M059J (cell line): ENCODE measurements around the gene WWOX. TPM values are rescaled to one million over a fixed set of nuclear protein-coding genes. Genes with fewer than 3 reads are reported as not detected.
A peak's percentile ranks its signal among the peaks of the same experiment; 100 is the strongest.

Experiments
- DNase-seq: peaks from one replicate; pipeline ENCODE4 v3.0.0-alpha.2; 2012; ENCODE audit warnings: low read depth
- total RNA-seq: library from RNA; depleted of rRNA; stranded (reverse); fragments of >200 nt; shearing (Covaris generic); gene quantifications from 2 replicates; pipeline ENCODE4 v1.2.3, GENCODE V29; 2014

The WWOX gene
- total RNA-seq, 1 experiment from 2014 or later, result 13.7 TPM

DNA sequence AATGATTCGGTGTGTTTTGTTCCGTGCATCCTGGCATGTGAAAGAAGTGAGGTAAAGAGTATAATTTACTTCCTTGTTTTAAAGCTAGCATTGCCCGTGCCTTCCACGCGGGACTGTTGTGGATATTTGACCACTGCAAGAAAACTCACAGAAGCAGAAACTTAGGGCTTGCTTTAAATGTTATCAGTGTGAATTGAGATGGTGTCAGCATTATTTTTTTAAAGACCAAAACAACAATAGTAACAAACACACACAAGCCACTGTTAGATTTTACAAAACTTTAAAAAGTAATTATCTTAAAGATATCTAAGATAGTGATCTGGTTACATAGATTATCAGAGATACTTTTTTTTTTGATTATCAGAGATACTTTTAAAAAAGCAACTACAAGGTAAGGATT is 47.4 kb downstream of the WWOX start:
- DNase-seq, result no peak

DNA sequence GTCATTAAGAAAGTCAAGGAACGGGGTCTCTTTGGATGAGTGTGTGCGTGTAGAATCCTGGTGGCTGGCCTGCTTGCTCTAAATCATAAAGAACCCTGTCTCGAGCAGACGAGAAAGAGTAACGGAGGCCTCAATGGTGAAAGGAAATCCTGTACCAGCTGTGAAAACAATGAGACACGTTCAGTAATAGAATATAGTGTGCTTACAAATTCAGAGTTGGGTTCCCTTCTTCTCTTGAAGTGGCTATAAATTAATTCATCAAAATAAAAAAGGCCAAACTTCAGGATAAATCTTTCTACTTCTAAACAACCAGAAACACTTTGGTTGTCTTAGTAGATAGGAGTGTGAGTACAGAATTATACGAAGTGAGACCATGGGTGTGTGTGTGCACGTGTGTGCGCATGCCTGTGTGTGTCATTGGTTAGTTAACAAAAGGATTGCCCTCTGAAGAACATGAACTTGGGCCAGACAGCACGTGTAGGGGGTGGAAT is 48.5 kb downstream of the WWOX start:
- DNase-seq, result no peak

DNA sequence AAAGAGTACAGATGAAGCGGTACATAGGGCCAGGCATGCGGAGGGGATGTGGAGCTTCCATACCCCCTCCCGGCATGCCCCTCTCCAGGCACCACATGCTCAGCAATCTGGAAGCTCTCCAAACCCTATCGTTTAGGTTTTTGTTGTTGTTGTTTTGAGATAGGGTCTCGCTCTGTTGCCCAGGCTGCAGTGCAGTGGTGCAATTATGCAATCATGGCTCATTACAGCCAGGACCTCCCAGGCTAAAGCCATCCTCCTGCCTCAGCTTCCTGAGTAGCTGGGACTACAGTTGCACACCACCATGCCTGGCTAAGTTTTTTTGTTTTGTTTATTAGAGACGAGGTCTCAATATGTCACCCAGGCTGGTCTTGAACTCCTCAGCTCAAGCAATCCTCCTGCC is 50.8 kb downstream of the WWOX start:
- DNase-seq, result no peak

DNA sequence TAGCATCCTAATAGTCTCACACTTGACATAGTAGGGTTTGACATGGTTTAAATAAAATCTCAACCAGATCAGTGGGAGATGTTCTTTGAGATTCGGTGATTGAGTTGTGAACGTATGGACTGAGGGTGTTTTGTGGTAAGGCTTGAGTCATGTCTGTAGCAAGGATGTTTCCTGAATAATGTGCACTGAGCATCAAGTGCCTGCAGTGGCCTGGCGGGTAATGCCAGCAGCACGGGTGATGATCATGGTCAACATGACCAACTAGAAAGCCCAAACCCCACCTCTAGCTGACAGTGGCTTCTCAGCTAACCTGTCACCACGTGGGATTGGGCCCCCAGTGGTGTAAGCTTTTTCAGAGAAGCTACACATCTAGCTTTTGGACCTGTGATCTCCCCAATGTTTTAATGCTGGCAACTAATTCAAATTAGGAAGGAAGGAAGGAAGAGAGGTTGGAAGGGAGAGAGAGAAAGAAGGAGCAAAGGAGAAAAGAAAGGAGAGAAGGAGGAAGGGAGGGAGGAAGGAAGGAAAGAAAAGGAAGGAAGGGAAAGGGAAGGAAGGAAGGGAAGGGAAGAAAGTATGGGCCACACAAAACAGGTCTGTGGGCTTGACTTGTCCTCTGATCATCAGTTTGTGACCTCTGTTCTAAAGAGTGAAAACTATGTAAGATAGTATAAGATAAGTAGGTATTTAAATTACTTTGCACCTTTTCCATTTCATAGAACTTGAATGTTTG is 55.4 kb downstream of the WWOX start:
- no peak for DNase-seq

DNA sequence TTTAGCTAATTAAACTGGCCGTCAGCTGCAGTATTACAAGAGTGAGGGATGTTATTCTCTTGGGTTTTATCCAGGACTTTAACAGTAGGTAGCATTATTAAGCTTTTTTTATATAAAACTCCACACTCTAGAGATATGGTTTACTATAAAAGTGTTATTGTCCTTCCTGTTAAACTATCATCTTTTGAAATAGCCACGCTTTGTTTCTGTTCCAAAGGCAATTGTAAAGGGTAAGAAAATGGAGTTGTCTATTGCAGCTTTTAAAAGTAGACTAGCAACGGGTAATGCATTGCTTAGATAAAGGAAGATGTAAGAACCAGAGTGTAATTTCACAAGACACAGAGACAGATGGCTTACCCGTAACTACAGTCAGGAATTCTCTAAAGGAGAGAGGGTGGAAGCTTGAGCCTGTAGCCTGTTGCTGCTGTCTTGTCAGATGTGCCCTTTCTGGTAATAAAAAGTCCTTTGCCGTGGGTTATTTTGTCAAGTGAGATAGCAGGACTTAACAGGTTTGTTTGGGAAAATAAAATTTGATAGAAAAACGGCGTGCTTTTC is 56.4 kb downstream of the WWOX start:
- DNase-seq, result no peak

DNA sequence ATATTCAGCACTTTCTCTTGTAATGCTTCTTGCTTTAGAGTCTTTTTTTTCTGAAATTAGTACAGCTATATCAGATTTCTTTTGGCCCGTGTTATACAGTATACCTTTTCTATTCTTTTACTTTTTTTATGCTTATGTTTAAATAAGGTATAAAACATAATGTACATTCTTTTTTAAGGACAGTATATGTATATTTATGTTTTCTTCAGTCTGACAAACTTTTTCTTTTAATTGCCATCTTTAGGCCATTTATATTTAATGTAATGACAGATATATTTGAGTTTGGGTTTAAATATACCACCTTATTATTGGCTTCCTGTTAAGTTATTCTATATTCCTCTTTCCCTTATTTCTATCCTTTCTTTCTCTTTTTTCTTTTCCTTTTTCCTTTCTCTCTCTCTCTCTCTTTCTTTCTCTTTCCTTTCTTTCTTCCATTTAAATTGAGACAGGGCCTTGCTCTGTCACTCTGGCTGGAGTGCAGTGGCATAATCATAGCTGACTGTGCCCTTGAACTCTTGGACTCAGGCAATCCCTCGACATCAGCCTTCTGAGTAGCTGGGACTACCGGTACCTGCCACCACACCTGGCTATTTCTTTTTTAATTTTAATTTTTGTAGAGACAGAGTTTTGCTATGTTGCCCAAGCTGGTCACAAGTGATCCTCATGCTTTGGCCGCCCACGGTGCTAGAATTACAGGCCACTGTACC is 61.7 kb downstream of the WWOX start:
- DNase-seq, result no peak

DNA sequence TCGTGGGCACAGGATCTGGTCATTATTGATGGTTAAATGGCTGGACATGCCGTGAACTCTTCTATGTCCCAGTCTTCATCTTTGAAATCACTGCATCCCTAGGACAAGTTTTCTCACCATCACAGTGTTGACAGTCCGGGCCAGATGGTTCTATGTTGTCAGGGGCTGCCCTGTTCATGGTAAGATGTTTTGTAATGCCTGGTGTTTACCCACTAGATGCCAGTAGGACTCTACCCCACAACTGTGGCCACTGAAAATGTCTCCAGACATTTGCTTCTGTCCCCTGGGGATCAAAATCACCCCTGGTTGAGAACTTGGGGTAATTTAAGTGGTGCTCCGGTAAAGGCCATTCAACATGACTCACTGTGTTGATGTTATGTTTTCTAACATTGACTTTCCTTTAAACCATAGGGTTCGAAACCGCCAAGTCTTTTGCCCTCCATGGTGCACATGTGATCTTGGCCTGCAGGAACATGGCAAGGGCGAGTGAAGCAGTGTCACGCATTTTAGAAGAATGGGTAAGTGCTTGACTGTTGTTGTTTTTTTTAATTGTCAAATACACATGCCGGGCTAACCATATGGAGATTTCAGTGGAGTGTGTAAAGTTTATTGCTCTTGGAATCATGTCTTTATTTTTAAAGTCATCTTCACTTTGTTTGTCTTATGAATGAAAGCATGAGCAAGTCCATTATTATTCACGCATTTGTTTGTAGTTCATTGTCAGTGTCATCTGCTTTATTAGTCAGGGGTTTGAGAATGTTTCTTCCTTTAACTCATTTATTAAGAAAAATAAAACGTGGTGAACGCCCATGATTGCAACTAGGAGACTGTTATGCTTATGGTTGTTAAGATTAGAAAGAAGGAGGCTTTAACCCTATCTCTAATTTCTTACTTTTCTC is 64.6 kb downstream of the WWOX start:
- no peak for DNase-seq

DNA sequence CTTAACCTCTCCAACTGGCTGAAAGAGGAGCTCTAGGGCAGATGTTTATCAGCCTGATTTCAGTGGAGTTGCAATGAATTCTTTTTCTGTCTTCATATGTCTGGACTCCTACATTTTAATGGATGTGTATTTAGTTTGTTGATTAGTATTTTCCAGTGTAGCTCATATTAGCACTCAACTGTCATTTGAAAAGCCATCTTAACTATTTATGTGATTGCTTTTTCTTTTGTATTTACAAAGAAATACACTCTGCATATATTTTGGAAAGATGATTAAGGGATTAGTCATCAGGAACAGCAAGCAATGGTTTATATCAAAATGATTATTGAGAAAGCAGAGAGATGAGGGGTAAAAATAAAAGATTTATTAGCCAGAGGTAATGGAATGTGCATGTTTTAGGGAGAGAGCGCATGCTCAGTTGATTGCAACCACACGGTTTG is 71.1 kb downstream of the WWOX start:
- DNase-seq, result no peak

DNA sequence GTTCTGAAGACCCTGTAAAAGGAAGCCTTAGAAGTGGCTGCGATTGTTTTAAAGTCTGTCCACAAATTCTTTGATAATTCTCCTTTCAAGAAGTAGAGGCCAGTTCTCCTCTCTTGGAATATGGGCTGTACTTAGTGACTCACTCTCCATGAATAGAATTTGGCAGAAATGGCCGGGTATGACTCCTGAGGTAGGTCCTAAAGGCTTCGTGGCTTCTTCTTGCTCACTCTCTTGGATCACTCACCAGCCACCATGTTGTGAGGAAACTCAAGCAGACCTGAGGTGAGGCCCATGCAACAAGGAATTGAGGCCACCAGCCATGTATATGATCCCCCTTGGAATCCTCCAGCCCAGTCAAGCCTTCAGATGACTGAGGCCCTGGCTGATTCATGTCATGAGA is 75.8 kb downstream of the WWOX start:
- DNase-seq, result peak; percentile 7

DNA sequence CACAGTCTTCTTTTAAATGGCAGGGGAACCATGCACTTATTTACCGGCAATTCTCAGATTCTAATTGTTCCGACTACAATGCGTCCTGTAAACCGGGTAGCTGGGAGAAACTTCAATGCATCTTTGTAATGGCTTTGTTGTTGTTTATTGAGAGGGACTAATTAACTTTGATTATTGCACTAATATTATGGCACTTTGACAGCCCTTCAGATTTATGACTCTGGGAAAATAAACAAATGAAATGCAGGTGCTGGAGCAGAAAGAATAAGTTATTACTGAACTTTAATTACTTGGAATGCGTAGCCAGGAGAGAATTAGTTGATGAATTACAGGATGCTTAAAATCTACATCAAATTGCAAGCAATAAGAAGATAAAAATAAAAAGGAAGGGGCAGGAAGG is 77.0 kb downstream of the WWOX start:
- no peak for DNase-seq

DNA sequence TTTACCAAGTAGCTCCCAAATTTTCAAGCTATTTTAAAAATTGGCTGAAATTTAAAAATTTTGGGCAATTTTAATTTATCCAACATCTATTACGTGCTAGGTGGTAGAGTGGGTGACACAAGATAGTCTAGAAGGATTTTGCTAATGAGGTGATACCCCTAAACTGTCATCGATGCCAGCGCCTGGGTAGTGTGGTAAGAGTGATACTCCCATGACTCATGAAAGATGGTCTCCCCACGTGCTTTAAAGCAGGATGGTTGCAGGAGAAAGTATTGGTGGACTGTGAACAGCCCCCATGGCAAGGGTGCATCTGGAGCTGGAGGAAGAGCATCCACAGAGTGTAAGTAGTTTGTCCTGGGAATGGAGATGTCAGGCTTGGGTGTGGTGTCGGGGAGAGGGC is 77.8 kb downstream of the WWOX start:
- no peak for DNase-seq

DNA sequence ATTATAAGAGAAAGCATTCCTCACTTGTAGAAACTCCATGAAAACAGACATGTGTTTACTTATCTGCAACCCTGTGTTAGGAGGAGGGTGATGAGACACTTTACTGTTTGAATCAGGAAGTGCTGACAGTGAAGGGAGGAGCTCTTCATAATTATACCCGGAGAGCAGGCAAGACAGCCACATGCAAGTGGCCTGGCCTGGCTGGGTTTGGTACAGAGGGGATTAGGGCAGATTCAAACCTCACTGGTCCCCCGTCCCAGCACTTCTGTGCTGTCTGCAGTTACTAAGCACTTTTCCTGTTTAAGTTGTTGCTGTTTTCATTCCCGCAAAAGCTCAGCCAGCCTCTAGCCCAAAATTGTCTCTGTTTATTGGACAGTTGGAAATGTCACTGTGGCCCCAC is 78.5 kb downstream of the WWOX start:
- DNase-seq, result no peak

DNA sequence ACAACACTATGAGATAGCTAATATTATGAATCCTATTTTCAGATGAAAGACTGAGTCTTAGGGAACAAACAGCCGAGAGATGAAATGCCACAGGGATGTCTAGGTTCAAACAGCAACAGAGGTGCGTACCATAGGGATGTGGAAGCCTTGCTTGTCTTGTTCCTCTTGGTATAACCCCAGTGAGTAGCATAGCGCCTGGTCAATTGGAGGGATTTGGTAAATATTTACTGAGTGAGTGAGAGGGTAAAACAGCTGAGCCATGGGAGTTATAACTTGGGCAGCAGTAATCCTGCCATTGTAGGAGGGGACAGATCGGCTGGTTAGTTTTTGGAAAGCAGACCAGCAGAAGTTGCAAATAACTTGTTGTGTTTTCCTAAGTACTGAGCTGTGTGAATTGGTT is 80.2 kb downstream of the WWOX start:
- no peak for DNase-seq

DNA sequence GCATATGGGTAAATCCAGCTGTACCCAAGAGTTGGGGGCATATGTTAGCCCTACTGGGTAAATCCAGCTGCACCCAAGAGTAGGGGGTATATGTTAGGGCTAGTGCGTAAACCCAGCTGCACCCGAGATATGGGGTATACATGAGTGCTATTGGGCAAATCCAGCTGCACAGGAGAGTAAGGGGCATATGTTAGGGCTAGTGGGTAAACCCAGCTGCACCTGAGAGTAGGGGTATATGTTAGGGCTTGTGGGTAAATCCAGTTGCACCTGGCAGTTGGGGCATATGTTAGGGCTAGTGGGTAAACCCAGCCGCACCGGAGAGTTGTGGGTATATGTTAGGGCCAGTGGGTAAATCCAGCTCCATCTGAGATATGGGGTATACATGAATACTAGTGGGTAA is 80.9 kb downstream of the WWOX start:
- no peak for DNase-seq

DNA sequence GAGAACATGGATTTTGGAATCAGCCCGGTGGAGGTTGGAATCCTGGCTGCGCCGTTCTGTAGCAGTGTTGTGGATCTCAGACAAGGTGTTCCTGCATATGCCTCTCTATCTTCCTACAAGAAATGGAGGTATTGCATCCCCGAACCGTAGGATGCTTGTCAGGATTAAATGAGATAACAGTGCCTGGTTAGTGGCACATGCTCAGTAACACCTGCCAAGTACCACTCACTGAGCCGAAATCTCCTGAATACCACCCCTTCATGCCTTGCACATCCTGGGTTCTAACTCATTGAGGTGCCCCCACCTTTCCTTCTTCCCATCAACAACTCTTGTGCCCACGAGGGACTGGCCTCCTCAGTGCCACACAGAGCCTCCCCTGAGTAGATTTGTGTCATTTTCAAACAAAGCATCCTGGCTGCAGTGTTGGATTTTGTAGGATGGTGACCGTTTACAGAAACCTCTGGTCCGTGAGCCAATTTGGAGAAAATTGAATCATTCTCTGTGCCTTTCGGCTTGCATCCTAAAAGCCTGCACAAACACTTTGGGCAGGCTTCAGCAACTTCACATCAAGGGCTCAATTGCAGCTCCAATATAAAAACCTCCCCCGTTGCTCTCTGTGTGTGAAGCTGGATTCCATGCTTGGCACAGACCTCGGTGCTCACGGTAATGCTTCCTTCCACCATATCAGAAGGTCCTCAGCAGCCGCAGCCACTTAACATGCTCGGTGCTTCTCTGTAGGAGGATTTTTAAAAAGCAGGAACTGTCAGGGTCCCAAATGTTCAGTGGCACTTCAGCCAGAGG is 84.2 kb downstream of the WWOX start:
- DNase-seq, result no peak

DNA sequence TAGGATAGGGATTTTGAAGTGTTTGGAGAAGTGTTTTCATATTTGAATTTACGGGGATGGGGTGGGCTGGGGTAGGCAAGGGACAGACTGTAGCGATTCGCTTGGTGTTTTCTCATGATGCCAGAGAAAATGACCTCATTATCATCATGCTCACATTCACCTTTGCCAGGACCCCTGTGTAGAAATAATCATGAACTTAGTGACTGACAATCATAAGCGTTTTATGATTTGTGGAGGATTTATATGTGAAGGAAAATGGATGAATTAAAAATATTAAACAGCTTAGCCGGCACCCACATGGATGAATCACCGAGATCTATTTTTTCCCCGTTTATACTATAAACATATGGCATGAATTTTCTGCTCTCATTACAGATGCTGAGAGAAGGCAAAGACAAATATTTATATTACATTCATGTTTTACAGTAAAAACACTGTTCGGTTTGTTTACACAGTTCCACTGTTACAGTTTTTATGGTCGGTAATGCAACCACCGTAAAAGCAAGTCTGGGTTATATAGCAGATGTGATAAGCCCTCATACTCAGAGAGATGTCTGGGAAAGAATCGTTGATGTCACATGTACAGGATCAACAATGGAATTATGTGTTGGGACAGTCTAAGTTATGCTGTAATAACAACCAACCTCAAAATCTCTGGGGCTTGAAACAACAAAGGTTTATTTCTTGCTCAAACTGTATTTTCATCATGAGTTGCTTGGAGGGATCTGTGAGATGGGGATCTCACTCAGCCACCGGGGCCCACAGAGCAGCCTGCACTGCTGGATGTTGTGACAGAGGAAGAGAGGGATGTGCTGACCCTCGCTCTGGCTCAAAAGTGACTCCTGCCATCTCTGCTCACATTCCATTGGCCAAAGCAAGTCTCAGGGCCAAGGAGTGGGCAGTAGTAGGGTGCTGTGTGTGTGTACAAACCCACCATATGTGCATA is 85.1 kb downstream of the WWOX start:
- peak; percentile 44 for DNase-seq

DNA sequence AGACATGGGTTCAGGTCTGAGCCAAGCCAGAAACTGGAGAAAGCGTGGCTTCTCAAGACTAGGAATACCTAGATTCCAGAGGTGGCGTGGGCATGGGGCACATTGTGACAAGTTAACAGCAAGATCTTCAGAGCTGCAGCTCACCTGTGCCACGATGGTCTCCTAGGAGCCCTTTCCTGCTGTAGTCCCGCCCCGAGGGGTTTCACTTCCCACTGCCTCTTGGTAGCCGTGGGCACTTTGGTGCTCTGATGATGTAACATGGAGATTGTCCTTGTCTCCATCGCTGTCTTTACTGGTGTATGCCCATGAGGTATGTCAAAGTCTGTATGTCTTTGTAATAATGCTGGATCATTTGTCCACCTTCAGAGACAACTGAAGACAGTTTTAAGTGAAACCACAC is 89.7 kb downstream of the WWOX start:
- no peak for DNase-seq

DNA sequence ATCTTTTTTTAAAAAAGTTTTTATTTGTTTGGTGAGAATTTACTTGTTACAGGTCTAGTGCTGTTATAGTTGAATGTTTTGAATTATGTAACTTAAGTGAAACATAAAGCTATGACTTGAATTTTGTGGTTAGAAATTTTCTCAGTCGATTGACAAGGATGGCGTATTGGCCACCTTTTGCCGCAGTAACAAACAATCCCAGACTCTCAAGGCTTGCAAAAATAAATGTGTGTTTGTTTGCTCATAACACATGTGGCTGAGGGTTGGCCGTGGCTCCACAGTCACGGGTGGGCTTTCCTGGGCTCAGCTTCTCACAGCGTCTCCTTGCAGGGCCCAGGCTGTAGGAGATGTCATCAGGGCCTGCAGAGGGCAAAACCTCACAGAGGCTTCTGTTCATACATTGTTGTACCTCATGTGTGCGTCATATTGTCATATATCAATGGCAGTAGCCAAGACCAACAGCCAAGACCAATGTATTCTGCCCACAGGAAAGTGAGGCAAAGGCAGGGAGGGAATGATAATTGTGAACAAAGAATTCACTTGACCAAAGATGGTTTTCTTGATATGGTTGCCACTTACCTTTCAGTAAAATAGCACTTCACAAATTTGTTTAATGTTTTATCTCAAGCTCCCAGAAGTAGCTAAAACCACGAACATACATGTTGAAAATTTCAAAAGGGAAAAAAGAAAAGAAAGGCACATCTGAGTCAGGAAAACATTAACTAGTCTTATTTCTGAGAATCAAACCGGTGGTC is 93.5 kb downstream of the WWOX start:
- no peak for DNase-seq

DNA sequence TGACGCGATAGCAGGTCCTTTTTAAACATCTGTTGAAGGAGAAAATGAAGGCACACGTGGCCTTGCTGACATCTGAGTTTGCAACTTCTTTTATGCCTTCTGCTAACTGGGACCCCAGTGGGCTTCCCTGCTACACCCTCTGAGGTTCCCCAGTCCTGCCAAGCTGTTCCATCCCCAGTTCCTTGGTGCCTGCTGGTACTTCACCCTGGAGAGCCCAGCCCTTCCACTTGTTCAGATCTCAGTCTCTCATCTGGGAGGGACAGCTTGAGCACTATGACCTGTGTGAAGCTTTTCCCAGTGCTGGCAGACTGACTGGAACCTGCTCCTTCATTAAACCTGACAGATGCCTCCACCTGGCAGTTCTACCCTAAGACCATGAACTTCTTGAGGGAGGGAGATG is 95.5 kb downstream of the WWOX start:
- no peak for DNase-seq
